Activated CD4-positive, alpha-beta T cell treated with anti-CD3 and anti-CD28 coated beads for 24 hours (primary cell): Measurements from ENCODE around the gene MECP2.
A peak's percentile ranks its signal among the peaks of the same experiment; 100 is the strongest.
"Not testable (repeated sequence)": the region's sequence is repeated elsewhere in the genome, so short reads cannot be mapped to it uniquely, and the experiment has no call there.

Source experiments
- DNase-seq, 2 donors: peaks; one replicate each; pipeline ENCODE4 v3.0.0-alpha.2; 2020; ENCODE audit warnings: low read depth in 2 of 2

Gene MECP2

GRCh38 chrX:154097589-154098541 is at the start of gene MECP2:
Gene MECP2 (minus strand): TSS chrX:154097717.
- peak; percentile 70 to 79 for DNase-seq

- DNase-seq: not testable (repeated sequence)
Measured at GRCh38 chrX:154144010-154144409, 46.5 kb upstream of the MECP2 start, which contains the start of gene OPN1LW. Gene OPN1LW (plus strand): TSS chrX:154144243. CDS start chrX:154144284, 41 bp downstream.

DNA sequence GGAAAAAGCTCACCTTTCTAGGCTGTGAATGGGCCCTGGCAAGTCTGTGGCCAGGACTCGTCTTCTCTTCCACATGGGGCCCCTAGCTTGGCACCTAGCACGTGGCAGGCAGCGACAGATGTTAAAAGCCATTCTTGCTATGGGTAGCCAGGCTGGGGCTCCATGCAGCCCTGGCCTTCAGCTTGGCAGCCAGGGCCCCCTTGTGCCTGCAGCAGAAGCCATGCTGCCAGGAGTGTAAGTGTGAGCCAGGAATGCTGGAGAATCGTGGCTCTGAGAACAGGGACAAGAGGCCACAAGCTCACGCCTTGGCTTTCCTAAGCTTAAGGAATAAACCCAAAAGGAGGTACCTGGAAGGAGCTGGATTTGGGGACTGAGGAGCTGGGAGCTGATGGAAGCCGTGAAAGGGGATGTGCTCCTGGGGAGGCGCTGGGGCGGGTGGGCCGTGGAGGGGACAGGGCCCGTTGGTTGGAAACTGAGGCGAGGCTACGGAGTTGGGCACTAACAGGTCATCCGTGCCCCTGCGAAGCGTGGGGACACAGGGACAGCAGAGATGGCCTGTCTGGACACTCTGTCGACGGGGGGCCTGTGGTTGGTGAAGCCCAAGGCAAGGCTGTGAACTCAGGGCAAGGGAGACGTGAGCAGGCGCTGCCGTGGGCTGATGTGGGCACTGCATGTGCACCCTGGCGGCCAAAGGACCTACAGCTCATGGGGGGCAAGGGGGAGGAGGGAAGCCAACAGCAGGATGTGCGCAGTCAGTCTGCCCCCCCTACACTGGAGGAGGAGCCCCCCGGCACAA is 45.6 kb upstream of the MECP2 start:
- DNase-seq: no peak

- DNase-seq: no peak
Measured at GRCh38 chrX:154142386-154142785, 44.9 kb upstream of the MECP2 start.

DNA sequence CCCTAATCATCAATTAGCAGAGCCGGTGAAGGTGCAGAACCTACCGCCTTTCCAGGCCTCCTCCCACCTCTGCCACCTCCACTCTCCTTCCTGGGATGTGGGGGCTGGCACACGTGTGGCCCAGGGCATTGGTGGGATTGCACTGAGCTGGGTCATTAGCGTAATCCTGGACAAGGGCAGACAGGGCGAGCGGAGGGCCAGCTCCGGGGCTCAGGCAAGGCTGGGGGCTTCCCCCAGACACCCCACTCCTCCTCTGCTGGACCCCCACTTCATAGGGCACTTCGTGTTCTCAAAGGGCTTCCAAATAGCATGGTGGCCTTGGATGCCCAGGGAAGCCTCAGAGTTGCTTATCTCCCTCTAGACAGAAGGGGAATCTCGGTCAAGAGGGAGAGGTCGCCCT is 43.2 kb upstream of the MECP2 start:
- no peak for DNase-seq

- no peak for DNase-seq
Measured at GRCh38 chrX:154140206-154140605, 42.7 kb upstream of the MECP2 start.

DNA sequence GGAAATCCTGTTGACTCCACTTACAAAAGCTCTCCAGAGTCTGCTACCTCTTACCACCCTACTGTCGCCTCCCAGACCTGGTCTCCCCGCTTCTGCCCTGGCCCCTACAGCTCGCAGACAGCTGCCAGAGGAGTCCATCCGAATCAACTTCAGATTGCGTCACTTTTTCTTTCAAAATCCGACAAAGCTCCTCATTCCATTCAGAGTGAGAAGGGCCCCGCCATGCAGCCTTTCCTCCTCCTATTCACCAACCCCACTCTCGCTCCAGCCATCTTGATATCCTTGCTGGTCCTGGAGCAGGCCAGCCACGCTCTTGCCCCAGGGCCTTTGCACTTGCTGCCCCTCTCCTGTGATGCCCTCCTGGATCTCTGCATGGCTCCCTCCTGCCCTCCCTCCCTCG is 41.3 kb upstream of the MECP2 start:
- no peak for DNase-seq

DNA sequence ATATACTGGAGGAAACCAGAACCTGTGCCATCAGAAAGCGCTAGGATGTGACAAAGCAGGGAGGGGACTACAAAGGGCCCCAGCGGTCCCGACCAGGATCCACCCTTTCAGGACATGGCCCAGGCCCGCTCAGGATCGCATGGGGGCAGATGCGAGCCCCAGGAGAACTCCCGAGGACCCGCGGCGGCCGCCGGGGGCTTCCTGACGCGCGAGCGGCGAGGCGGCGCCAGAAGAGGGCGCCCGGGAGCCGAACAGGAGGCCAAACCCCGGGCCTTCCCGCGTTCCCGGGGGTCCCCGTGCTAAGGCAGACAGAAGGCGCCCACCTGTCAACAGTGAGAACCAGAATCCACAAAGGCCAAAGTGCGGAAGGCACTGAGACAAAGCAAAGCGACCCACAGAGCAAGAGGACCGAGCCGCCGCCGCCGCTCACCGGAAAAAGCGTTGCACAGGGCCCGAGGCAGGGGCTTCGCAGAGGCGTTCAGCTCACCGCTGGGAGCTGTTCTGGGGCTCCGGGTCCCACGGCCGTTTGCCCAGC is 39.2 kb upstream of the MECP2 start:
- DNase-seq: peak; percentile 43 to 48

DNA sequence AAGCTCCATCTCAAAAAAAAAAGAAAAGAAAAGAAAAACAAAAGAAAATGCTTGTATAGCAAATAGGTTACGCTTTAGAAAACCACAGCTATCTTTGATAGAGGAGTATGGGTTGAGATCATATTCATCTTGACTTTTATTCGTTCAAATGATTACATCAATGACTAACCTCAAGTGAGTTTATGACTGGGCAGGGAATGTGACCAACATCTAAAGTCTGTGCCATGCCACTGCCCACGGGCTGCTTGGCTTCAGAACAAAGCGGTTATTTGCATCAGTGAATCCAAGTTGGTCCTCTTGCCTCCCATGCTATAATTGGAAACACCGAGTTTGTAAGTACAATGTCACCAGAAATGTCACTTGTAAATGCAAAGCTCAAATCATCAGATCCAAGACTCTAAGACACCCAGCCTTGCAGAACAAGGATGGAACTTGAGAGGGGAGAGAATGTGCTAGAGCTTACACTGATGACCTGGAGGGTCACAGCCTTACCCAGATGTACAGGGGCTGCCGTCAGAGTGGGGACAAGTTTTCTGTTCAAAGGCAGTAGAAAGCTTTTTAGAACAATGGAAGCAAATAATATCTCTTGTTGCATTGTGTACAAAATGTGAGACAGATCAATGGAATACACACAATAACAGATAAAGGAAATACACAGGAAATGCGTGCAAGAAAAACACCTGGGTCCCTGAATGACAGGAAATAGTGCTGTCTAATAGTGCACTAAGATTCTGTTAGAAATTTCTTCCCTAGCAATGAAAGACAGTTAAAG is 38.1 kb upstream of the MECP2 start:
- DNase-seq: no peak

DNA sequence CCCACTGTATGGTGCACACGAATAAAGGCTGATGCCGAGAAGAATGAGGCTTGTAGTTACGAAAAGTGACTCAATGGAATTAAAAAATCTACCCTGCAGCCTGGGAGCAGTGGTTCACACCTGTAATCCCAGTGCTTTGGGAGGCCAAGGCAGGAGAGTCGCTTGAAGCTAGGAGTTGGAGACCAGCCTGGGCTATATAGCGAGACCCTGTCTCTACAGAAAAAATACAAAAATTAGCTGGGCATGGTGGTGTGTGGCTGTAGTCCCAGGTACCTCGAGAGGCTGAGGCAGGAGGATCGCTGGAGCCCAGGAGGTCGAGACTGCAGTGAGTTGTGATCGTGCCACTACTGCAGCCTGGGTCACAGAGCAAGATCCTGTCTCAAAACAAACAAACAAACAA is 34.8 kb upstream of the MECP2 start:
- DNase-seq: no peak

- DNase-seq: no peak
Measured at GRCh38 chrX:154131955-154132354, 34.4 kb upstream of the MECP2 start.

DNA sequence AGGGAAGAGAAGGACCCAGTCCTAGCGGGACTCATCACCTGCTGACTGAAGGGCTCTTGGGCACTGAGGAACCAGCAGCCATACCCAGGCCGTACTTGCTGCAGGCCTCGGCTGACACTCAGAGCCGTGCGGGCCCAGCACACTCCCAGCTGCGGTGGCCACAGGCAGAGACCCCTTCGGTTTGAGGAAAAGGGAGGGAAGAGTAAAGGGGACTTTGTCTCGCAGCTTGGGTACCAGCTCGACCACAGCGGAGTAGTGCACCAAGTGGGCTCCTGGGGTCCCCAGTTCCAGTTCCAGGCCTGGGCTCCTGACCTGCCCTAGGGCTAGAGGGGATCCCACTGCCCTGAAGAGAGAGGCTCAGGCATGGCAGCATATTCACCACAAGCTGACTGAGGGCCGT is 28.6 kb upstream of the MECP2 start:
- no peak for DNase-seq

DNA sequence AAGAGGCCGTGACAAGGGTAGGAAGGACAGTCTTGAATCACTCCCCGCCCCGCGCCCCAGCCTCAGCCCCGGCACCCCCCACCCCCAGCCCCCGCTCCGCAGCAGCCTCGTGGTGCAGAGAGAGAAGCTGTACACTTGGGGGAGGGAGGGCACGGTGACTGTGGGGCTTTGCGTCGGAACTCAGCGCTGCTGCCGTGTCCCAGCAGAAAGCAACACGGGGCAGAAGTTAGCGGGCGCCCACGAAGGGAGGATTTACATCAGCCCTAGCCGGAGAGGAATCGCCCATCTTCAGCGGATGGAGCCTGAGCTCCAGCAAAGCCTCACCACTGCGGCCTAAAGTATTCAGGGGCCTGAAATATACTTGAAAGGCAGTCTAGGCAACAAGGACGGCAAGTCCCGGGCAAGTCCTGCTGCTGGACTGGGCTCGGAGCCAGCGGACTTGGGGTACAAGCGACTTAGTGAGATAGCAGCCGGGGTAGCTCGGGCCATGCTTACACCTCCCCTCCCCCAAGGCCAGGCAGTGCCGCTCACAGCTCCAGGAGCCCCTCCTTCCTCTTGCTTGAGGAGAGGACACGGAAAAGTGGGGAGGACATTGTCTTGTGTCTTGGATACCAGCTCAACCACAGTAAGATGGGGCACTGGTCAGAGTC is 28.0 kb upstream of the MECP2 start:
- no peak for DNase-seq

DNA sequence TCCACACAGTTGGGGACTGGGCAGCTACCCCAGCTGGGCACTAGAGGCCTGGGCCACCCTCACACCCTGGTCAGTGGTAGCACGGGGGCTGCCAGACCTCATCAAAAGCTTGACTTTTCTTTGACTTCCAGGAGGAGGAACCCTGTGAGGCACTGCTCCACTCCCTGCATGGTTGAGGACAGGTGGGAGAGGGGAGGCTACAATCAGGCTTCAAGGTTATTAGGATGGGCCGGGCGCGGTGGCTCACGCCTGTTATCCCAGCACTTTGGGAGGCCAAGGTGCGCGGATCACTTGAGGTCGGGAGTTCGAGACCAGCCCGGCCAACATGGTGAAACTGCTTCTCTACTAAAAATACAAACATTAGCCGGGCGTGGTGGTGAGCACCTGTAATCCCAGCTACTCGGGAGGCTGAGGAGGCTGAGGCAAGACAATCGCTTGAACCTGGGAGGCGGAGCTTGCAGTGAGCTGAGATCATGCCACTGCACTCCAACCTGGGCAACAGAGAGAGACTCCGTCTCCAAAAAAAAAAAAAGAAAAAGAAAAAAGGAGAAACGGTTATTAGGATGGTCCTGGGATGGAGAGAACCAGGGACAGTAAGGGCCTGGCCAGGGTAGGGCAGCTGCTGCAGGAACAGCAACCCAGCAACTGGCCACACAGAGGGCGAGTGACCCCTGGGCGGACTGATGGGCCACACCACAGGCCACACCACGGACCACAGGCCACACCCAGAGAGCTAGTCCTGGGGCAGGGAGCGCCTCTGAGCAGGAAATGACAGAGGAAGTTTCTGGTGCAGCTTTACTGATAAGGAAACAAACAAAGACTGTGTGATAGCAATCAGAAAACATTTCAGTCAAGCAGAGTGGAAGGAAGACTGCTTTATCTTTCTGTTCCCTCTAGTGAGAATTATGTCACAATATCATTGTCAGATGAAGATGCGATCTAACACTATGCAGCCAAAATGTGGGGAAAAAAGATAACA is 26.0 kb upstream of the MECP2 start:
- DNase-seq: no peak

- DNase-seq: no peak
Measured at GRCh38 chrX:154121961-154122360, 24.4 kb upstream of the MECP2 start.

- no peak for DNase-seq
Measured at GRCh38 chrX:154121207-154121606, 23.7 kb upstream of the MECP2 start.

GRCh38 chrX:154120567-154120966 is 23.1 kb upstream of the MECP2 start:
- DNase-seq: no peak

GRCh38 chrX:154117566-154117965 is 20.0 kb upstream of the MECP2 start:
- DNase-seq: no peak

- no peak for DNase-seq
Measured at GRCh38 chrX:154116426-154117211, 19.1 kb upstream of the MECP2 start.
